GM18526 (cell line): Measurements from ENCODE around the gene SRPK2.

Experiments
- POLR2A ChIP-seq: IDR thresholded peaks from 3 replicates; pipeline ENCODE4 v1.6.1; 2011; ENCODE audit not compliant: insufficient read length; ENCODE audit errors: extremely low read depth

The SRPK2 gene

GRCh38 chr7:105389088-105389650 lies 448 bp upstream of the SRPK2 start:
- no peak for TF ChIP-seq POLR2A

GRCh38 chr7:105387508-105388355 lies 989 bp downstream of the SRPK2 start:
- no peak for TF ChIP-seq POLR2A

- TF ChIP-seq POLR2A = no peak
Observed at GRCh38 chr7:105377903-105378302, 10.8 kb downstream of the SRPK2 start.

GRCh38 chr7:105376908-105377533 lies 11.7 kb downstream of the SRPK2 start:
- TF ChIP-seq POLR2A = no peak

GRCh38 chr7:105369944-105370343 lies 18.8 kb downstream of the SRPK2 start:
- no peak for TF ChIP-seq POLR2A

GRCh38 chr7:105367458-105367857 lies 21.3 kb downstream of the SRPK2 start:
- TF ChIP-seq POLR2A = no peak

GRCh38 chr7:105365541-105366534 lies 22.9 kb downstream of the SRPK2 start:
- TF ChIP-seq POLR2A = no peak

DNA sequence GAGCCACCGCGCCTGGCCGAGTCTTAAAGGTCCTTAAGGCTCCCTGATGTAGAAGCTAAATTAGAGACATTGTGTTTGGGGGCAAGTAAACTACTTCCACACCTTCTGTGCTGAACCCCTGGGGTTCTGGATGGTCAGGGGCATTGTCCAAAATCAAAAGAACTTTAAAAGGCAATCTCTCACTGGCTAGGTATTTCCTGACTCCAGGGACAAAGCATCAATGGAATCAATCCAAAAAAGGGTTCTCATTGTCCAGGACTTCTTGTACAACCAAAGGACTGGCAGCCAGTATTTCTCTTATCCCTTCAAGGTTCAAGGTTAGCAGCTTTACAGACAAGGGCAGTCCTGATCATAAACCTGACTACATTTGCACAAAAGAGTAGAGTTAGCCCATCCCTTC lies 24.0 kb downstream of the SRPK2 start:
- no peak for TF ChIP-seq POLR2A

- no peak for TF ChIP-seq POLR2A
Observed at GRCh38 chr7:105355701-105356100, 33.0 kb downstream of the SRPK2 start.

GRCh38 chr7:105354383-105354782 lies 34.3 kb downstream of the SRPK2 start:
- no peak for TF ChIP-seq POLR2A

DNA sequence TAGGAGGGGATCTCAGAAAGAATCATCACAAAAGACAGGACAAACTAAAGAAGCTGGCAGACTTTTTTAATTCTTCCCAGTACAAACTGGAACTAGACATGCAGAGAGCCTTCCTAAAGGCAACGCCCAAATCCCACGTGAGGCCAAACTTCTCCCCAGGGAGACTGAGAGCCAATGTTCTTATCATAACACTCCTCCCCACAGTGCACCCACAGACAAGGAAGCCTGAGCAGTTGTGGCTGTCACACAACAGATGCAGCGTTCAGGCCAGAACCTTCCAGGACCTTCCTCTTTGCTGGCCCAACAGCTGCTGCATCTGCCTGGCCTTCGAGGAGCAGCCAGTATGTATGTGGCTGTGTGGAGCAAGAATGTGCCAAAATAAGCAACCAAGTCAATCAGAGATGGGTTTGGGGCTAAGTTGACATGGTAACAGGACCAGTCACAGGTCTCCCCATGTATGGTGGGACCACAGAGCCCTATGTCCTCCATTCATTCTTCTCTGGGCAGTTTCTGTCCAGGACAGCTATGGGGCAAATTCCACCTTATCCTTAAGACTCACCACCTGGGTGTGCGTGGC lies 34.9 kb downstream of the SRPK2 start:
- no peak for TF ChIP-seq POLR2A

- no peak for TF ChIP-seq POLR2A
Observed at GRCh38 chr7:105352901-105353668, 35.6 kb downstream of the SRPK2 start.

GRCh38 chr7:105352018-105352612 lies 36.6 kb downstream of the SRPK2 start:
- no peak for TF ChIP-seq POLR2A

- no peak for TF ChIP-seq POLR2A
Observed at GRCh38 chr7:105350906-105351305, 37.8 kb downstream of the SRPK2 start.
